H1 (cell line): Measurements from ENCODE around the gene MYH3. TPM values are rescaled to one million over a fixed set of nuclear protein-coding genes. Genes with fewer than 3 reads are reported as not detected.

Experiments used
- MAFK ChIP-seq: IDR thresholded peaks from 2 replicates; pipeline ENCODE4 v1.6.1; 2012; ENCODE audit warnings: low read depth, mild to moderate bottlenecking, improper control_type of control experiment, low read length
- RBBP5 ChIP-seq: IDR thresholded peaks from 2 replicates; pipeline ENCODE4 v1.7.1; 2012; ENCODE audit warnings: low read depth, mild to moderate bottlenecking, inconsistent platforms, low read length, moderate library complexity, borderline replicate concordance
- SIN3A ChIP-seq, 2 experiments: IDR thresholded peaks in 1 of 2; conservative IDR thresholded peaks in 1 of 2; 2 replicates each; pipeline ENCODE4 v1.6.1; 2011 to 2012; ENCODE audit warnings: low read length in 2 of 2, improper control_type of control experiment in 1 of 2, low read depth in 1 of 2, mild to moderate bottlenecking in 1 of 2
- SRF ChIP-seq: IDR thresholded peaks from 2 replicates; pipeline ENCODE4 v1.6.1; 2011; ENCODE audit warnings: mild to moderate bottlenecking, low read depth, low read length, moderate library complexity
- TCF12 ChIP-seq: IDR thresholded peaks from 2 replicates; pipeline ENCODE4 v1.6.1; 2011; ENCODE audit warnings: low read depth, mild to moderate bottlenecking, low read length
- ZNF274 ChIP-seq: IDR thresholded peaks from 2 replicates; pipeline ENCODE4 v1.7.0; 2012; ENCODE audit warnings: low read length, borderline replicate concordance; ENCODE audit errors: extremely low read depth
- polyA plus RNA-seq, 7 experiments: library from polyadenylated mRNA; depleted of rRNA in 3 of 7; stranded (reverse) in 5 of 7; unstranded in 2 of 7; fragments of >200 nt in 5 of 7; fragments of 200-250 nt in 2 of 7; gene quantifications; 1 replicate in 5 of 7; 2 replicates in 1 of 7; 4 replicates in 1 of 7; pipeline versions ENCODE4 v1.2.1 to v1.2.3, GENCODE V29; 2011 to 2013; ENCODE audit warnings: missing spikeins in 2 of 7, mixed read lengths in 2 of 7
- total RNA-seq: library from RNA; stranded (reverse); fragmentation: NEBNext Ultra II Directional; extraction: Animal tissue kit (Norgen Biotek cat#: 25700); gene quantifications from 2 replicates; pipeline ENCODE4 v1.2.1, GENCODE V29; 2021

Gene MYH3
- total and polyA plus RNA-seq, 2 of the 8 experiments (the other 6 are each of a cell fraction or from before 2014, with no cell fraction given) = 0.65 to 1.8 TPM

DNA sequence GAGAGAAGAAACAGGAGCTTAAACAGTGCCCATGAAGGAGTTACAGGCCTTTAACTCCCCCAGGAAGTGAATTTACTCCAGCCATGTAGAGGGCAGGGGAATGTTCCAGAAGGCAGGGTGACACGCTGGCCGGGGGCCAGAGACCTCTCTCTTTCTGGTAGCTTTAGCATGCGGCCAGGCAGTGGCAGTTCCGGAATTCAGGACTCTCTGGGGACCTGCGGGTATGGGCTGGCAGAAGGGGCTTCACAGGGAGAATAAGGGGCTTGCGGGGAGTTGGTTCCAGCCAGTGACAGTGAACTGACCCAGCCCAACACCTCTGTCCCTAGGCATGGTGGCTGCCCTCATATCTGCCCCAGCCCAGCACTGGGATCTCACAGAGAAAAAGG, 40.0 kb downstream of the MYH3 start (continued):
- TF ChIP-seq MAFK = no peak
- TF ChIP-seq SIN3A (conservative IDR thresholded peaks at IDR 0.05 in 1 of 2, IDR thresholded peaks at IDR 0.05 in 1 of 2; ENCODE audit: low read depth in 1 of 2, low read length in 2 of 2) = no peak
- no peak for TF ChIP-seq SRF
- TF ChIP-seq TCF12 = no peak
- no peak for TF ChIP-seq RBBP5
- TF ChIP-seq ZNF274 = no peak
- TF ChIP-seq, all 59 proteins: peak for 0
